ENCODE measurements around the gene SERPINE1.
"Not testable (repeated sequence)": the region's sequence is repeated elsewhere in the genome, so short reads cannot be mapped to it uniquely, and the experiment has no call there.

SERPINE1 gene

GRCh38 chr7:101126651-101127459 lies at the start of gene SERPINE1:
TSS of gene SERPINE1 (plus strand) at chr7:101127104. CDS start at chr7:101128394, 1,290 bp downstream.
- peak; percentile 17 for DNase-seq (ENCODE audit: low read depth)

- peak; percentile 70 for DNase-seq (ENCODE audit: low read depth)
These were observed 49.4 kb upstream of the SERPINE1 start for GRCh38 chr7:101077303-101078086.

GRCh38 chr7:101081432-101081831 lies 45.5 kb upstream of the SERPINE1 start:
- no peak for DNase-seq (ENCODE audit: low read depth)

GRCh38 chr7:101084865-101085161 lies 42.1 kb upstream of the SERPINE1 start:
- DNase-seq (ENCODE audit: low read depth), result no peak

GRCh38 chr7:101085162-101085964 lies 41.5 kb upstream of the SERPINE1 start, which contains the start of gene TRIM56:
TSS of gene TRIM56 (plus strand) at chr7:101085481. CDS start at chr7:101087313, 1,832 bp downstream.
- DNase-seq (ENCODE audit: low read depth), result peak; percentile 51

GRCh38 chr7:101087334-101088068 lies 39.4 kb upstream of the SERPINE1 start:
- no peak for DNase-seq (ENCODE audit: low read depth)

- no peak for DNase-seq (ENCODE audit: low read depth)
These were observed 38.9 kb upstream of the SERPINE1 start for GRCh38 chr7:101088069-101088425.

GRCh38 chr7:101088858-101089529 lies 37.9 kb upstream of the SERPINE1 start:
- DNase-seq (ENCODE audit: low read depth), result no peak

- DNase-seq (ENCODE audit: low read depth), result no peak
These were observed 37.0 kb upstream of the SERPINE1 start for GRCh38 chr7:101089876-101090275.

- not testable (repeated sequence) for DNase-seq (ENCODE audit: low read depth)
These were observed 34.5 kb upstream of the SERPINE1 start for GRCh38 chr7:101092266-101092905.

GRCh38 chr7:101093906-101094305 lies 33.0 kb upstream of the SERPINE1 start:
- no peak for DNase-seq (ENCODE audit: low read depth)

- no peak for DNase-seq (ENCODE audit: low read depth)
These were observed 32.5 kb upstream of the SERPINE1 start for GRCh38 chr7:101094376-101094775.

- no peak for DNase-seq (ENCODE audit: low read depth)
These were observed 32.0 kb upstream of the SERPINE1 start for GRCh38 chr7:101094791-101095375.

- no peak for DNase-seq (ENCODE audit: low read depth)
These were observed 30.5 kb upstream of the SERPINE1 start for GRCh38 chr7:101096331-101096956.

- DNase-seq (ENCODE audit: low read depth), result no peak
These were observed 30.0 kb upstream of the SERPINE1 start for GRCh38 chr7:101096957-101097347.

GRCh38 chr7:101097561-101097960 lies 29.3 kb upstream of the SERPINE1 start:
- DNase-seq (ENCODE audit: low read depth), result no peak

- peak; percentile 39 for DNase-seq (ENCODE audit: low read depth)
These were observed 26.7 kb upstream of the SERPINE1 start for GRCh38 chr7:101099969-101100781.

GRCh38 chr7:101100858-101101847 lies 25.8 kb upstream of the SERPINE1 start:
- no peak for DNase-seq (ENCODE audit: low read depth)

All from stimulated activated CD8-positive, alpha-beta memory T cell treated with anti-CD3 and anti-CD28 coated beads, Interleukin-7, amount 100 ng/mL, for 24 hours (primary cell).